HepG2 (cell line): Measurements from ENCODE around the gene NBEA. TPM values are rescaled to one million over a fixed set of nuclear protein-coding genes. Genes with fewer than 3 reads are reported as not detected.

Experiments used
- ATAC-seq: fragments of 200-7000 bp; cut with Tn5 transposase; 3 replicates; pipeline ENCODE4 v1.9.1; 2020; ENCODE audit warnings: mild to moderate bottlenecking, moderate library complexity
- BruUV-seq: library from RNA; stranded (reverse); fragments of 400-500 nt; replicated peaks from 2 replicates; lab custom pipeline; 2021; lab: Mats Ljungman, UMichigan
- CTCF ChIA-PET: fragments of 300-600 bp; formaldehyde crosslinking; extraction: SDS; loops from one replicate; lab custom pipeline; 2021; ENCODE audit warnings: low total read pairs, inconsistent platforms, low intra/inter-chr PET ratio; lab: Yijun Ruan, JAX
- POLR2A ChIA-PET: fragments of 350-600 bp; sonication (Branson Sonifier 250); formaldehyde crosslinking; loops from one replicate; lab custom pipeline; 2020; ENCODE audit warnings: antibody characterized with exemption, inconsistent platforms; lab: Yijun Ruan, JAX
- DNase-seq: peaks from one replicate; pipeline ENCODE4 v3.0.0-alpha.2; 2015; ENCODE audit warnings: low spot score
- FAIRE-seq: peaks from 3 replicates; lab custom pipeline; 2011; peaks lifted over from hg19 to GRCh38; lab: Jason Lieb, UNC
- H2AFZ ChIP-seq: one replicate; pipeline ENCODE4 v1.6.1; 2011; ENCODE audit warnings: low read length, inconsistent platforms
- H3K27ac ChIP-seq: fragments of 300-600 bp; 3 replicates; pipeline ENCODE4 v1.8.0; 2011; ENCODE audit warnings: mixed run types, mild to moderate bottlenecking, mixed read lengths, low read length, inconsistent platforms; ENCODE audit not compliant: insufficient read depth; ENCODE audit errors: extremely low read length
- H3K27me3 ChIP-seq, 2 experiments: fragments of 200-600 bp in 1 of 2; 2 replicates in 1 of 2; 3 replicates in 1 of 2; pipeline versions ENCODE4 v1.6.0 to v1.8.0; 2011; ENCODE audit warnings: low read length in 2 of 2, mild to moderate bottlenecking in 2 of 2, moderate library complexity in 2 of 2, inconsistent platforms in 1 of 2; ENCODE audit not compliant: insufficient read depth in 2 of 2, control insufficient read depth in 1 of 2
- H3K36me3 ChIP-seq, 2 experiments: fragments of 200-600 bp in 1 of 2; replicated peaks in 1 of 2; 2 replicates in 1 of 2; 3 replicates in 1 of 2; pipeline versions ENCODE4 v1.5.1 to v1.8.0; 2011; ENCODE audit warnings: low read length in 2 of 2, inconsistent platforms in 1 of 2; ENCODE audit not compliant: insufficient read depth in 2 of 2, control insufficient read depth in 1 of 2
- H3K4me1 ChIP-seq: 2 replicates; pipeline ENCODE4 v1.5.1; 2012; ENCODE audit warnings: low read length, inconsistent platforms; ENCODE audit not compliant: insufficient read depth
- H3K4me2 ChIP-seq: 2 replicates; pipeline ENCODE4 v1.6.0; 2011; ENCODE audit warnings: low read depth, low read length, inconsistent platforms
- H3K4me3 ChIP-seq, 3 experiments: fragments of 200-600 bp in 1 of 3; sonication (generic), shearing (Covaris generic) in 1 of 3; replicated peaks in 1 of 3; 2 replicates each; pipeline ENCODE4 v1.5.1; 2011 to 2016; ENCODE audit warnings: low read length in 3 of 3, inconsistent platforms in 2 of 3, low read depth in 2 of 3, mild to moderate bottlenecking in 2 of 3, control low read depth in 1 of 3, mixed read lengths in 1 of 3; ENCODE audit not compliant: insufficient read depth in 1 of 3
- H3K79me2 ChIP-seq: one replicate; pipeline ENCODE4 v1.6.1; 2011; ENCODE audit warnings: low read length, inconsistent platforms; ENCODE audit not compliant: insufficient read depth
- H3K9ac ChIP-seq: 2 replicates; pipeline ENCODE4 v1.6.0; 2011; ENCODE audit warnings: mild to moderate bottlenecking, low read depth, low read length, inconsistent platforms; ENCODE audit not compliant: insufficient read depth
- H3K9me3 ChIP-seq: 2 replicates; pipeline ENCODE4 v1.5.1; 2012; ENCODE audit warnings: mild to moderate bottlenecking, low read length
- H4K20me1 ChIP-seq: 2 replicates; pipeline ENCODE4 v1.6.0; 2011; ENCODE audit warnings: inconsistent platforms, mild to moderate bottlenecking, low read length, moderate library complexity; ENCODE audit not compliant: insufficient read depth
- BATF2 ChIP-seq: sonication (generic); formaldehyde crosslinking; IDR thresholded peaks from 2 replicates; pipeline ENCODE4 v1.8.0; 2022; ENCODE audit warnings: mild to moderate bottlenecking, missing genetic modification reagents, moderate library complexity
- EHMT2 ChIP-seq: fragments of 200-600 bp; sonication (generic); IDR thresholded peaks from 2 replicates; pipeline ENCODE4 v1.7.0; 2017; ENCODE audit warnings: antibody characterized with exemption, low read depth, low read length, borderline replicate concordance
- GFI1 ChIP-seq: sonication (generic); formaldehyde crosslinking; IDR thresholded peaks from 2 replicates; pipeline ENCODE4 v1.5.0; 2020; ENCODE audit warnings: missing genetic modification reagents, mild to moderate bottlenecking, borderline replicate concordance
- HBP1 ChIP-seq: IDR thresholded peaks from 2 replicates; pipeline ENCODE4 v1.6.1; 2016; ENCODE audit warnings: low read depth, control low read depth
- KLF6 ChIP-seq: IDR thresholded peaks from 2 replicates; pipeline ENCODE4 v1.8.0; 2016; ENCODE audit warnings: missing biosample characterization, missing genetic modification reagents
- MIER2 ChIP-seq: IDR thresholded peaks from 2 replicates; pipeline ENCODE4 v1.6.1; 2016; ENCODE audit warnings: missing biosample characterization, missing genetic modification reagents
- MYNN ChIP-seq: sonication (generic); formaldehyde crosslinking; IDR thresholded peaks from 2 replicates; pipeline ENCODE4 v1.4.0; 2020; ENCODE audit warnings: mild to moderate bottlenecking, low read depth, missing genetic modification reagents
- POLR2AphosphoS5 ChIP-seq: IDR thresholded peaks from 2 replicates; pipeline ENCODE4 v1.6.1; 2012; ENCODE audit warnings: low read depth, low read length
- SALL2 ChIP-seq: sonication (generic); formaldehyde crosslinking; IDR thresholded peaks from 2 replicates; pipeline ENCODE4 v1.8.1; 2023; ENCODE audit warnings: mild to moderate bottlenecking, missing genetic modification reagents, inconsistent platforms
- SMAD1 ChIP-seq: sonication (generic); formaldehyde crosslinking; IDR thresholded peaks from 2 replicates; pipeline ENCODE4 v1.4.0; 2020; ENCODE audit warnings: missing genetic modification reagents, low read depth, mild to moderate bottlenecking, borderline replicate concordance
- TCF7 ChIP-seq: sonication (generic); IDR thresholded peaks from 2 replicates; pipeline ENCODE4 v1.6.1; 2016; ENCODE audit warnings: antibody characterized with exemption, low read depth
- ZBTB37 ChIP-seq: sonication (generic); formaldehyde crosslinking; IDR thresholded peaks from 2 replicates; pipeline ENCODE4 v1.4.0; 2020; ENCODE audit warnings: mild to moderate bottlenecking, missing genetic modification reagents
- in situ Hi-C: cut with HindIII; loops from 2 replicates; pipeline ENCODE4 v1.10.0; 2017; ENCODE audit warnings: low pct_unique_long_range_greater_than_20kb; ENCODE audit not compliant: extremely low pct_ligation_motif_present
- intact Hi-C: fragments of 100-400 bp; cut with micrococcal nuclease; formaldehyde crosslinking; loops from one replicate; pipeline ENCODE4 v1.10.0; 2022; ENCODE audit not compliant: unreplicated experiment
- polyA plus RNA-seq, 8 experiments: library from polyadenylated mRNA; depleted of rRNA in 3 of 8; stranded (reverse) in 7 of 8; unstranded in 1 of 8; fragments of >200 nt; fragmentation: Illumina TruSeq in 4 of 8; extraction: Trizol in 4 of 8; gene quantifications; 2 replicates each; pipeline versions ENCODE4 v1.2.1 to v1.2.3, GENCODE V29; 2011 to 2016; ENCODE audit warnings: low read depth in 4 of 8, missing spikeins in 1 of 8, mixed read lengths in 1 of 8; ENCODE audit not compliant: insufficient read depth in 1 of 8
- total RNA-seq, 5 experiments: library from RNA; depleted of rRNA; stranded (reverse); fragments of >200 nt; fragmentation: Illumina TruSeq; extraction: Trizol; gene quantifications; 2 replicates each; pipeline ENCODE4 v1.2.3, GENCODE V29; 2016; ENCODE audit warnings: low read depth in 1 of 5

Gene NBEA
- total and polyA plus RNA-seq, 2 of the 13 experiments (the other 11 are each of a cell fraction or from before 2014, with no cell fraction given) = 2.7 to 2.8 TPM

- in situ Hi-C loops (no loop called here), intact Hi-C loops (loop anchor here (5.0 kb wide), 1 partner anchor 107 kb away; no protein-coding TSS in a partner anchor)
- no peak overlapping the region for H3K4me2 ChIP-seq
- no peaks in the 10 kb centered on the region for H4K20me1 ChIP-seq
- BruUV-seq = no TSS peak
- DNase-seq (no peak), ATAC-seq (no peak), FAIRE-seq (no peak)
- H3K79me2 ChIP-seq = no peaks in the 10 kb centered on the region
- ChIA-PET POLR2A (no interaction called here), CTCF (no interaction called here)
- no peak overlapping the region for H3K9ac ChIP-seq
- no peak overlapping the region for H2AFZ ChIP-seq
- H3K27ac ChIP-seq = no peak overlapping the region
- TF ChIP-seq MIER2 (CRISPR knock-in tag) (no peak), ZBTB37 (CRISPR knock-in tag) (no peak), EHMT2 (no peak), BATF2 (CRISPR knock-in tag) (no peak), GFI1 (no peak), POLR2AphosphoS5 (no peak), TCF7 (no peak), SALL2 (CRISPR knock-in tag) (no peak), MYNN (CRISPR knock-in tag) (no peak), SMAD1 (CRISPR knock-in tag) (no peak), HBP1 (no peak), KLF6 (no peak)
- no peak overlapping the region for H3K4me3 ChIP-seq
- H3K27me3 ChIP-seq = no peaks in the 10 kb centered on the region
- H3K9me3 ChIP-seq = no peaks in the 10 kb centered on the region
- H3K36me3 ChIP-seq = no peaks in the 10 kb centered on the region
- H3K4me1 ChIP-seq = peaks cover 12% of the 10 kb centered on the region; the same call in 1 of the 2 replicates
Observed at GRCh38 chr13:35389535-35389934, 447.5 kb downstream of the NBEA start.
